HFFc6 (cell line): Measurements from ENCODE around the gene CRAMP1. TPM values are rescaled to one million over a fixed set of nuclear protein-coding genes. Genes with fewer than 3 reads are reported as not detected.

ENCODE experiments used
- DNase-seq: peaks from one replicate; pipeline ENCODE4 v3.0.0-alpha.2; 2018
- H3K27ac Mint-ChIP-seq: 2 replicates; pipeline ENCODE4 v1.8.0; 2020; ENCODE audit warnings: mild to moderate bottlenecking, mixed read lengths
- H3K27me3 Mint-ChIP-seq: 2 replicates; pipeline ENCODE4 v1.8.0; 2021; ENCODE audit warnings: mild to moderate bottlenecking, moderate library complexity, mixed read lengths; ENCODE audit not compliant: insufficient read depth
- H3K36me3 Mint-ChIP-seq: 2 replicates; pipeline ENCODE4 v1.8.0; 2021; ENCODE audit warnings: low read depth, mixed read lengths
- H3K4me1 Mint-ChIP-seq: 2 replicates; pipeline ENCODE4 v1.8.0; 2020; ENCODE audit warnings: low read depth, mixed read lengths
- H3K4me3 Mint-ChIP-seq: 2 replicates; pipeline ENCODE4 v1.8.0; 2020; ENCODE audit warnings: mild to moderate bottlenecking, moderate library complexity, mixed read lengths
- H3K9me3 Mint-ChIP-seq: 2 replicates; pipeline ENCODE4 v1.8.0; 2020; ENCODE audit warnings: mild to moderate bottlenecking, mixed read lengths
- CTCF ChIP-seq: fragments of 200-600 bp; sonication (generic); IDR thresholded peaks from 2 replicates; pipeline ENCODE4 v1.5.0; 2021; ENCODE audit warnings: antibody characterized with exemption, mild to moderate bottlenecking
- total RNA-seq, 6 experiments: library from RNA; stranded (reverse); fragmentation: NEBNext Ultra II Directional; extraction: Animal tissue kit (Norgen Biotek cat#: 25700); gene quantifications; 2 replicates in 1 of 6; 3 replicates in 5 of 6; pipeline ENCODE4 v1.2.3, GENCODE V29; 2021

CRAMP1 gene
- total RNA-seq, 6 experiments from 2014 or later = 10.7 to 14.2 (median 12.4) TPM

DNA sequence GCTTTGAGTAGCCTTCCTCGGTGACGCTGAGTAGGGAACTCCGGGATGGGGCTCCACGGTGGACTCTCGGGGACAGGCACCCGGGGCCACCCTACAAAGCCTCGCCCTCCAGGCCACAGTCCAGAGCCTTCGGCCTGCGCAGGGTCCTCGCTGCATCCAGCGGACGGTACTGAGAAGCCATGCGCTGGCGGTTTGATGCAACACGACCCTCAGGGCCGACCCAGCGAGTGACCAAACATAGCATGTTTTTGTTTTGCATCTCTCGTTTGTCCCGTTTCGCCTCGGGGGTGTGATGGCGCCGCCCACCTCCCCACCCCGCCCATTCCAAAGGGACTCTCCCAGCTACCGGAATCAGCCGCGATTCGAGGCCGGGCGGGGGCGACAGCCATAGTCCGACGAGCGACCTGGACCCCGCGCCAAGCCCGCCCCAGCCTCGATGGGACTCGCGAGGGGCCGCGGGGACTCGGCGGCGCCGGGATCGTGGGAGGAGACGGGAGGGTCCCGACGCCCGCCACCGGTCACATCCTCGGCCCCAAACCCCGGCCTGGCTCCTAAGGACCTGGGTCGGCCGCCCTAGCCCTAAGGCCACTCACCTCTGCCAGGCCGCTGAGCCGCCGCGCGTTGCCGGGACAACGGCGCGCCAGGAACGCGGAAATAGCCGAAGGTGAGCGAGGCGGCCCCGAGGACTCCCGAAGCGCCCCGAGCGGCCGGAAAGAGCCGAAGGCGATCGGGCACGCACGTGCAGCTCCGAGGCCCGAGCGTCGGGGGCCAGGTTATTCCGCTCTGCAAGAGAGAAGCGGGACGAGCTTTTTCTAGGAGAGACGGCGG, 1.9 kb upstream of the CRAMP1 start:
- Mint-ChIP-seq H3K36me3 (peaks cover 9% of the 10 kb centered on the region), H3K27me3 (peaks cover 4% of the 10 kb centered on the region), H3K4me1 (peaks cover 19% of the 10 kb centered on the region), H3K9me3 (no peaks in the 10 kb centered on the region), H3K4me3 (peak overlapping the region; percentile 92), H3K27ac (peak overlapping the region; percentile 95)
- DNase-seq = peak; percentile 82
- peak; percentile 7; the same call in 1 of the 2 replicates for TF ChIP-seq CTCF

- TF ChIP-seq CTCF = no peak
- Mint-ChIP-seq H3K4me3 (peak overlapping the region; percentile 92), H3K9me3 (no peaks in the 10 kb centered on the region), H3K27ac (peak overlapping the region; percentile 95), H3K4me1 (peaks cover 27% of the 10 kb centered on the region), H3K36me3 (peaks cover 14% of the 10 kb centered on the region), H3K27me3 (peaks cover 4% of the 10 kb centered on the region)
- no peak for DNase-seq
These were observed 1.1 kb upstream of the CRAMP1 start for GRCh38 chr16:1610899-1611632.

DNA sequence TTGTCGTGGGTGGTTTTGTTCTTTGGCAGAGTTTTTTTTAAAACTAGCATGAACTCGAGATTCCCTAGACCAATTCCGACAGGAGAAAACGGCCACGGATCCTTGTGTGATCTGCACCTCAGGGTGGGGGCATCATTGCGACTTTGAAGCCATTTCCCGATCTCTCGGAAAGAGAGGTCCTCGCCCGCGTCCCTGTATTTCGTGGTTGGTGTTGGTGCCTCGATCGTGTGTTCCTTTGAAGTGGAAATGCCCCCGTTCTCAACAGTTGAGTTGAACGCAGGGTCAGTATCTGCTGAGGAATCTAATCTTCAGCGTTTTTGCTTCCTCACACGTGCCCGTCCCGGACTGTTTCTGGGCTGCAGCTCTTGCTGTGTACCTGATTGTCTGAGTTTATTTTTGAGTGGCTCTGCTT, 1.1 kb downstream of the CRAMP1 start:
- Mint-ChIP-seq H3K36me3 (peaks cover 9% of the 10 kb centered on the region; the same call in 1 of the 2 replicates), H3K27ac (peak overlapping the region; percentile 84)
- no peak for TF ChIP-seq CTCF

DNA sequence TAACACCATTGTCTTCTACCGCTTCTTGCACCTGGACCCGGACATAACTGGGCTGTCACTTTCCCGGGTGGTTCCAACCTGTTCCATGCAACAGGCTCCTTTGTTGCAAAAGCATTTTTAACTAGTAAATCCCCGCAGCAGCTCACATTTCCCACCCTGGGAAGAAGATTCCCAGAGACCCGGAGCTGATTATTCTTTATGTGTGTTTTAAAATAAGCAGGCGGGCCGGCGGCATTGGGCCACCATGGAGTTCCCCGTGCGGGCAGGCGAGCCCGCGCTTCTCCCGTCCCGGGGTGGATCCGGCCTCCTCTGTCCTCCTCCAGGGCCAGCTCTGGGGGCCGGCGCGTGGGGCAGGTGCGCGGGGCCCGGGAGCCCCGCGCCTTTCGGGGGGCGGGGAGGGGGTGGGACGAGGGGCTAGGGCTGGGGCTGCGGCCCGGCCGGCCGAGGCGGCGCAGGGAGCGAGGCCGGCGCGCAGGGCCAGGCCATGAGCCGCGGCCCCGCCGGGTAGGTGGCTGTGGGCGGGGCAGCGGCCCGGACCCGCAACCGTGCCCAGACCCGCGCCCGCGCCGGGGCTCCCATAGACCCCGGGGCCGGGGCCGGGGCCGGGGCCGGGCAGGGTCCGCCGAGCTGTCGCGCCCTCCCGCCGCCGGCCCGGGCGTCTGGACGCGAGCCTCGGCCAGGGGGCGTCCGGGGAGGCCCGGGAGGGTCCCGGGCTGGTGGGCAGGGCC, 1.7 kb downstream of the CRAMP1 start:
- H3K27me3 Mint-ChIP-seq = peaks cover 4% of the 10 kb centered on the region
- peak overlapping the region; percentile 84 for H3K27ac Mint-ChIP-seq
- DNase-seq = no peak
- H3K36me3 Mint-ChIP-seq = peaks cover 9% of the 10 kb centered on the region; the same call in 1 of the 2 replicates
- no peak for TF ChIP-seq CTCF
- H3K4me3 Mint-ChIP-seq = peak overlapping the region; percentile 94
- no peaks in the 10 kb centered on the region for H3K9me3 Mint-ChIP-seq
- peaks cover 32% of the 10 kb centered on the region for H3K4me1 Mint-ChIP-seq

More for the DNA sequence above, 1.1 kb downstream of the CRAMP1 start:
- Mint-ChIP-seq H3K4me1 (peaks cover 32% of the 10 kb centered on the region), H3K4me3 (peak overlapping the region; percentile 94), H3K9me3 (no peaks in the 10 kb centered on the region), H3K27me3 (peaks cover 4% of the 10 kb centered on the region)
- no peak for DNase-seq

DNA sequence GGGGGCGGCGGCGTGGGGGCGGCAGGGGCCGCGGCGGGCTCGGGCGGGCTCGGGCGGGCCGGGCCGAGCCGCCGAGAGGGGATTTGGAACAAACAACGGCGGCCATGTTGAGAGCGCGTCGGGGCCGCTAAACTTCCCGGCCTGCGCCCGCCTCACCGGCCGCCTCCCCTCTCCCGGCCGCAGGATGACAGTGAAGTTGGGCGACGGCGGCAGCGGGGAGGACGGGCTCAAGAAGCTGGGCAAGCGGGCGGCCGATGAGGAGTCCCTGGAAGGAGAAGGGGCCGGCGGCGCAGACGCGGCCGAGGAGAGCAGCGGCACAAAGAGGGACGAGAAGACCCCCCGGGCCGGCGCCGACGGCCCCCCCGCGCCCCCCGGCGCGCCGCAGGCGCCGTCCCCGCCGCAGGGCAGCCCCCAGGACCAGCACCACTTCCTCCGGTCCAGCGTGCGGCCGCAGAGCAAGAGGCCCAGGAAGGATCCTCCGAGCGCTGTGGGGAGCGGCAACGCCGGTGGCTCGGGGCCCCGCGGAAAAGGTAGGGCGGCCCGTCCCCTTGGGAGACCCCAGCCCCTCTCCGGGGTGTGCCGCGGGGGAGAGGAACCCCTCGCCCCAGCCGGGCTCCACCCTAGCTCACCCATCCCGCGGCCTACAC, 2.4 kb downstream of the CRAMP1 start:
- Mint-ChIP-seq H3K27me3 (peaks cover 4% of the 10 kb centered on the region), H3K4me3 (peak overlapping the region; percentile 88), H3K27ac (peak overlapping the region; percentile 82), H3K4me1 (peaks cover 26% of the 10 kb centered on the region), H3K9me3 (no peaks in the 10 kb centered on the region), H3K36me3 (peaks cover 9% of the 10 kb centered on the region; the same call in 1 of the 2 replicates)
- DNase-seq = peak; percentile 15
- no peak for TF ChIP-seq CTCF
